ENCODE results near the gene SCUBE3. TPM values are rescaled to one million over a fixed set of nuclear protein-coding genes. Genes with fewer than 3 reads are reported as not detected.

The SCUBE3 gene
- total and polyA plus RNA-seq, 9 of the 15 experiments (the other 6 are each of a cell fraction or from before 2014, with no cell fraction given) = 0.01 to 0.11 TPM; not detected in 7

GRCh38 chr6:35177157-35177556, 36.6 kb upstream of the SCUBE3 start (continued):
- no peak for TF ChIP-seq ZNF318 (IDR thresholded peaks at IDR 0.05; ENCODE audit: borderline replicate concordance in 1 of 2, low read depth in 1 of 2)
- no peak for TF ChIP-seq ZNF165 (CRISPR knock-in tag; IDR thresholded peaks at IDR 0.05; ENCODE audit: borderline replicate concordance)
- TF ChIP-seq CBFB (CRISPR knock-in tag; IDR thresholded peaks at IDR 0.05) = no peak
- peak in 1 of 2 experiments; percentile 92; a peak in 2 of 3 replicates for TF ChIP-seq CBX3 (IDR thresholded peaks at IDR 0.05; ENCODE audit: borderline replicate concordance in 1 of 2, low read length in 2 of 2)
- TF ChIP-seq PBX2 (CRISPR knock-in tag; IDR thresholded peaks at IDR 0.05; ENCODE audit: low read depth) = no peak
- TF ChIP-seq PBX2 (tag; conservative IDR thresholded peaks at IDR 0.05; ENCODE audit: low read depth) = no peak
- TF ChIP-seq PREB (CRISPR knock-in tag; IDR thresholded peaks at IDR 0.05) = no peak
- TF ChIP-seq ZNF668 (CRISPR knock-in tag; IDR thresholded peaks at IDR 0.05) = no peak
- TF ChIP-seq PTBP1 (IDR thresholded peaks at IDR 0.05; ENCODE audit: low read depth, low read length) = no peak
- no peak for TF ChIP-seq SMARCC2 (IDR thresholded peaks at IDR 0.05; ENCODE audit: low read depth)
